Testis (tissue), 2 donors: Measurements from ENCODE around the gene KCNK7.

Experiments used
- CTCF ChIP-seq, 3 experiments: fragments of 450-650 bp in 2 of 3; fragments of 200-600 bp in 1 of 3; sonication (generic) in 1 of 3; IDR thresholded peaks; one replicate each; pipeline ENCODE4 v1.5.1; 2016 to 2019; ENCODE audit warnings: antibody characterized with exemption in 3 of 3, mild to moderate bottlenecking in 2 of 3, moderate library complexity in 1 of 3
- POLR2A ChIP-seq: fragments of 450-650 bp; IDR thresholded peaks from one replicate; pipeline ENCODE4 v1.6.1; 2017; ENCODE audit warnings: antibody characterized with exemption, mild to moderate bottlenecking, moderate library complexity

- TF ChIP-seq CTCF (IDR thresholded peaks at IDR 0.05) = no peak
- no peak for TF ChIP-seq POLR2A
Measured at GRCh38 chr11:65622011-65622410, 26.4 kb upstream of the KCNK7 start.
